ENCODE data around the gene CELA2A.

DNA sequence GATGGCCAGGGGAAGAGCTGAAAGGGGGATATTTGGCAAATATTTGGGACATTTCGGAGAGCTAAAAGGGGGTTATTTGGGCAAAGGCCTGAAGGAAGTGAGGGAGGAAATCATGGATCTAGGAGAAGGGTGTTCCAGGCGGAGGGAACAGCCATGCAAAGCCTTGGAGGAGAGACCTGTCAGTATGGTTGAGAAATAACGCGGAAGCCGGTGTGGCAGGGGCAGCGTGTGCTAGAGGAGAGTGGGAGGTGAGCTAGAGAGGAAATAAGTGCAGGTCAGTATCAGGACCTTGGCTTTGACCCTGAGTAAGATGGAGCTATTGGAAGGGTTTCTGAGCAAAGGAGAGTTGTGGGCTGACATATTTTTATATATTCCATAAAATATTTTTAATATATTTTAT, 15.3 kb upstream of the CELA2A start:
- TF ChIP-seq, protein P1, sequence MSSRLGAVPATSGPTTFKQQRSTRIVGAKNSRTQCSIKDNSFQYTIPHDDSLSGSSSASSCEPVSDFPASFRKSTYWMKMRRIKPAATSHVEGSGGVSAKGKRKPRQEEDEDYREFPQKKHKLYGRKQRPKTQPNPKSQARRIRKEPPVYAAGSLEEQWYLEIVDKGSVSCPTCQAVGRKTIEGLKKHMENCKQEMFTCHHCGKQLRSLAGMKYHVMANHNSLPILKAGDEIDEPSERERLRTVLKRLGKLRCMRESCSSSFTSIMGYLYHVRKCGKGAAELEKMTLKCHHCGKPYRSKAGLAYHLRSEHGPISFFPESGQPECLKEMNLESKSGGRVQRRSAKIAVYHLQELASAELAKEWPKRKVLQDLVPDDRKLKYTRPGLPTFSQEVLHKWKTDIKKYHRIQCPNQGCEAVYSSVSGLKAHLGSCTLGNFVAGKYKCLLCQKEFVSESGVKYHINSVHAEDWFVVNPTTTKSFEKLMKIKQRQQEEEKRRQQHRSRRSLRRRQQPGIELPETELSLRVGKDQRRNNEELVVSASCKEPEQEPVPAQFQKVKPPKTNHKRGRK (tag; IDR thresholded peaks at IDR 0.05): no peak
- no peak for TF ChIP-seq CTCF (IDR thresholded peaks at IDR 0.05 in 2 of 3, conservative IDR thresholded peaks at IDR 0.05 in 1 of 3; ENCODE audit: insufficient read depth in 2 of 3, low read depth in 1 of 3, low read length in 3 of 3)
- TF ChIP-seq MAZ (CRISPR knock-in tag; conservative IDR thresholded peaks at IDR 0.05 in 1 of 2, IDR thresholded peaks at IDR 0.05 in 1 of 2): no peak
- TF ChIP-seq YBX1 (IDR thresholded peaks at IDR 0.05): no peak
- TF ChIP-seq PML (IDR thresholded peaks at IDR 0.05; ENCODE audit: low read length): no peak
- TF ChIP-seq EZH2 (IDR thresholded peaks at IDR 0.05; ENCODE audit: borderline replicate concordance, low read depth, low read length): no peak

Data from K562 (cell line).